HK-2 (cell line): Measurements from ENCODE around the gene LRMDA.

ENCODE experiments used
- DNase-seq: peaks from one replicate; pipeline ENCODE4 v3.0.0-alpha.2; 2018; ENCODE audit not compliant: unreplicated experiment

The LRMDA gene

GRCh38 chr10:75995720-75996119 lies 564.3 kb downstream of the LRMDA start:
- DNase-seq = no peak

DNA sequence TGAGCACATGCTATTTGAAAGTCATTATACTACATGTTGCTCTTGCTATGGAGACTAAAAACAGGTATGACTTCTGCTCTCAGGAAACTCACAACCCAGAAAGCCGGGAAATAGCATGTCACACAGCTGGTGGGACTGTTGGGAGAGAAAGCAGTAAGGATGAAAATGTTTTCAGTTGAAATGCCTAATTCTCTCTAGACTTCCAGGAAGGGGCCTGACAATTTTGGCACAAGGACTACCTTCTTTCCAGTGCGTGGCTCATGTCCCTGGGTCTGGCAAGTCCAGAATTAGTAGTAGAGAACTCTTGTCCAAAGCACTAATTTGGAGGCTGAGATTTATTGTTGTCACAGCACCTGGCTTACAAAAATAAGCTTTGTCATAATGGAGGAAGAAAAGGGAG lies 567.6 kb downstream of the LRMDA start:
- DNase-seq = no peak

GRCh38 chr10:75999515-76000209 lies 568.2 kb downstream of the LRMDA start:
- DNase-seq = no peak

DNA sequence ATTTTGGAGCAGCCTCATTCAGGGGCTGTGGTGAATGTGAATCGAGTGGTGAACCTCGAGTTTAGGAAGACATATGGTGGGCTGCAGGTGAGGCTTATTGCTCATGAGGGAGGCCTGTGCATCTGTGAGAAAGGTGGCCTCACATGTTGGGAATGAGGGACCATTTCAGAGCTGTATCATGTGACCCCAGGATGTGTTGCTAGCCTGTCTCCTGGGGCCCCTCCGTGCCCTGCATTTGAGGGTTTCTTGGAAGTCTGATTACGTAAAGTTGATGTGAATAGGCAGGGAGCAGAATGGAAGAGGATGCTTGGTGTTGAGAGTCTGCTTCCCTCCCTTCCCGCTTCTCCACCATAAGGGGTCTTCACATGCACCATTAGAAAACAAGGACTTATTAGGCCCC lies 569.1 kb downstream of the LRMDA start:
- no peak for DNase-seq

DNA sequence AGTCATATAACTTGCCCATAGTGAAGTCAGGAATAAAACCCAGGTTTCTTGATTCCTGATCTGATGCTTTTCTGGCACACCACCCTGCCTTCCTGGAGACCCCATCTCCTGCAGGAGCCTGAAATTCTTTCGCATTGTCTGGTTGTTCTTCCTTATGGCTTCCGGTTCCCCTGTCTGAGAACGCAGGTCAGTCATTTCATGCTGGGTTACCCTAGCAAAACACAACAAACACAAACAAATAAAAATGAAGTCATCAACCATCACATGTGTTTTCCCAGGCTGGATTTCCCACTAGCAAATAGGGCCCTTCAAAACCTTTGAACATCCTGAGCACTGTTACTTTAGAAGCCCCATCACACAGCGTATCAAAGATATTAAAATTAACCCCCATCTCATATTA lies 569.6 kb downstream of the LRMDA start:
- no peak for DNase-seq

DNA sequence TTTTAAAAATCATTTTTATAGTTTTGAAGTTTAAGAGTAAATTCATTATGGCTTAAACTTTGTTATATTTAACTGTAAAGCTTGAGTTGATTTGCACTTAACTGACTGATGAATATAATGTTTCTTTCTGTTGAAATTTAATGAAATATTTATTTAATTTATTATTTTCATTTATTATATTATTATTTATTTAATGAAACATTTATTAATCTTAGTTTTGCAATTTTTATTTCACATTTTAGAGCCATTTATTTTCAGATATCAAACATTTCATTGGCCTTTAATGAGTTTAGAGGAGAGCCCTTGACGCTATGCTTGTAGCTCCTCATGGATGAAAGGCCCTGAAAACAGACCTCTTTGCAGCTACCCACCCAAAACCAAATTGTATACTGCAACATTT lies 570.0 kb downstream of the LRMDA start:
- DNase-seq = no peak

DNA sequence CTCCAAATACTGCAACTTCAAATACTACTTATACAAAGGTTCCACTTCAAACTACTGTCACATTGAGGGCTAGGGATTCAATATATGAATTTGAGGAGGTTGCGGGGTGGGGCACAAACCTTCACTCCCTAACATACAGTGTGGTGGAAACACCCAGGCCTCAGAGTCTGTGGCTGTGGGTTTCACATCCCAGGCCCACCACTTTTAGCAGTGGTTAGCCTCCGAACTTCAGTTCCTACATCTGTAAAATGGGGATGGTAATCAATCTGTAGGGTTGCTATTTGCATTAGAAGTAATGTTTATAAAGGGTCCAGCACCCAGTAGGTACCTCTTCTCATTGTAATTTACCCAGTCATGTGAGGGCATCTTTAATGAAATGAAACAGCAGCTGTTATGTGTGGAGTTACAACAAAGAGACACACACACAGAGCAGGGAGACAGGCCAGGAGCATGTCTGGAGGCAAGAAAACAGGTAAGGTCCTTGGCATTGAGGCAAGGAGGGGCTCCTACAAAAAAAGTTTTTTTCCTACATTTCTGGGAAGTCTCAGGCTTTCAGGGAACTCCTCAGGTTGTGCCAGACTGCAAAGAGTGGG lies 570.9 kb downstream of the LRMDA start:
- DNase-seq = no peak

- DNase-seq = no peak
These were observed 576.3 kb downstream of the LRMDA start for GRCh38 chr10:76007667-76008181.

GRCh38 chr10:76009531-76009930 lies 578.1 kb downstream of the LRMDA start:
- DNase-seq = no peak

DNA sequence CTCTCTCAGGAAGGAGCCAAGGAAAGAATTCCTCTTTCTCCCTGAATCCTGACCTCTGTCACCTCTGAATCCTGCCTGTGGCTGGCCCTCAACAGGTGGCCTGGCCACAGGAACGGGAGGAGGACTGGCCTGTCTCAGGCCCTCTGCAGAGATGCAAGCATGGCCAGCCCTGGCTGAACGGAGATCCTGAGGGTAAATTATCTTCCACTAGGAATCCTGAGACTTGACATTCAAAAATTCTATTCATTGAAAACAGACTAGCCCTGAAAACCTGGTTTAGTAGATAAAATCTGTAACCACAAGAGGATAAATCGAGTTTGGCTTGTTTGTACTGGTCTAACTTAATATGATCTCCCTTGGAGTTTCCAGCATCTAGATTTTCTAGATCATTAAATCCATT lies 579.3 kb downstream of the LRMDA start:
- DNase-seq = no peak

DNA sequence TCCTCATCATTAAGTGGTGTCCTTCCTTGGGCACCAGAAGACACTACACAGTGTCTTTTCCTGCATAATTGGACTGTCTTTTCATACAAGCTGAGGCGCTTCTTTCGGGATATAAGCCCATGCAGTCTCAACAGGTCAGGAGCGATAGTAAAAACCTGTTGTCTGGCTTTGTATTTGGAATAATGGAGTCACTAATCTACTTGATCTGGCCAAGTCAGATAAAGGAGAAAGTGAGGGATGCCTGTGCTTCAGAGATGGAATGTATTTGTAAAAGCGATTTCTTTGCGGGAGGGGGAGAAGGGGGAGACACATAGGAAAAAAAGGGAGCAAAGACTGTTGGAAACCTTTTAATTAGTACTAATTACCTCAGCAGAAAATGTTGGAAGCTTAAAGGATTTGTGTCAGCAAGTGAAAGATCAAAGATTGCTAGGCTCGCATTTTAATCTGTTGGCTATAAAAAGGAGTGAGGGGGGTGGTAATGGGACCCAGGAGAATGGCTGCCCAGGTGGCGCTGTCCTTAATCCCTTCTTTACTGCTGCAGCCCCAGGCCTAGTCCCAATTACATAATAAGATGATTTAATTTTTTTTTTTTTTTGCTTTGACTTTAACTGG lies 581.4 kb downstream of the LRMDA start:
- DNase-seq = no peak

DNA sequence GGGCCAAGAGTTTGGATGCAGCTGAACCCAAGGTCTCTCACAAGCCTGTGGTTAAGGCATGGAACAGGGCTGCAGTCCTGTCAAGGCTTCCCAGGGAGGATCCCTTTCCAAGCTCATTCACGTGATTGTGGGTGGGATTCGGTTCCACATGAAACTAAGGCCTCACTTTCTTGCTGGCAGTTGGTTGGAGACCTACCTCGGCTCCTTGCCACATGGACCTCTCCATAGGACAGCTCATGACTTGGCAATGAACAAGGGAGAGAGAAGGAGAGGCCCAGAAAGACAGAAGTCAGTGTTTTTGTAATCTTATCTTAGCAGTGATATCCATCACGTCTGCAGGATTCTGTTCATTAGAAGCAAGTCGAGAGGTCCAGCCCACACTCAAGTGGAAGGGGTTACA lies 583.8 kb downstream of the LRMDA start:
- no peak for DNase-seq

DNA sequence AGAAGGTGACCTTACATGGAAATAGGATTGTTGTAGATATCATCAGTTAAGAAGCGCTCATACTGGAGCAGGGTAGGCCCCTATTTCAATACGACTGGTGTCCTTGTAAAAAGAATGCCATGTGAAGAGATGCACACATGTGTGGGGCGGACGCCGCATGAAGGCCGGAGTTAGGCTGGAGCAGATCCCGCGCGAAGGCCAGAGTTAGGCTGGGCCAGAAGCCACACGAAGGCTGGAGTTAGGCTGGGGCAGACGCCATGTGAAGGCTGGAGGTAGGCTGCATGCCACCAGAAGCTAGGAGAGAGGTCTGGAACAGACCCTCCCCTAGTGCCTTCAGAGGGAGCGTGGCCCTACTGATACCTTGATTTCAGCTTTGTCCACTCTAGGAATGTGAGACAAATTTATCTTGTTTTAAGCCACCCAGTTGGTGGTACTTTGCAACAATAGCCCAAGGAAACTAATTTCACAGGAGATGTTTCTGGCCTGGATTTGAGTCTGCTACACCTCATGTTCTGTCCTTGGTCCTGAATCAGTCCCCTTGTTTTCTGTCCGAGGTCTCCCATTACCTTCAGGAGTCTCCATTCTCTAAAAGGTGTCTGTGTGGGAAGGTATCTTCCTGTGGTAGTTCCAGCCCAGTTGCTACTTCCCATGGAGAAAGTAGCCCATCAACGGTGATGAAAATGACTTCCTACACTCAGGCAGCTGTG lies 585.8 kb downstream of the LRMDA start:
- no peak for DNase-seq

DNA sequence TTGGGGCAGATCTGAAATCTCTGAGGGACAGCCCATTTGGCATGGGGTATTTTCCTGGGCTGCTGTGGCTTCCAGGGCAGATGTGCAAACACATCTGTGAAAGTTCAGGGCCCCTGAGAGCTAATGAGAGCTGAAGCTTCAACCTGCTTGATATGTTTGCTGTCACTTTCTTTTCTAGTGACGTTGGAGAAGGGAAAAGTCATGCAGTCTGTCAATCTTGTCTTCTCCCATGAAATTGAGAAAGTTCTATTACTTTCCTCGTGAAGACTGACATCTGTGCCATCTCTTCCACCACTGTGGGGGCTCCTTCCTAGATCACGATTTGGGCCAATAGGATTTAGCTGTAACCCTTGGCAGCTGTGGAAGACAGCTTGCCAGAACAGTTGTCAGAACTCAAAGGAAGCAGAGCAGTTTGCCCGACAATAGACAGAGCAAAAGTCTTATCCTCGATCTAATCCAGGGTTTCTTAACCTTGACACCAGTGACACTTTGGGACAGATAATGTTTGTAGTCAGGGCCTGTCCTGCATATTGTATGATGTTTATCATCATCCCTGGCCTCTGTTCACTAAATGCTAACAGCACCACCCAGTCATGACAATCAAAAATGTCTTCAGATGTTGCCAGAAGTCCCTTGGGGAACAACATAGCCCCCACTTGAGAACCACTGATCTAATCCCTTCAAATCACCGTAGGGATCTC lies 586.5 kb downstream of the LRMDA start:
- DNase-seq = no peak

DNA sequence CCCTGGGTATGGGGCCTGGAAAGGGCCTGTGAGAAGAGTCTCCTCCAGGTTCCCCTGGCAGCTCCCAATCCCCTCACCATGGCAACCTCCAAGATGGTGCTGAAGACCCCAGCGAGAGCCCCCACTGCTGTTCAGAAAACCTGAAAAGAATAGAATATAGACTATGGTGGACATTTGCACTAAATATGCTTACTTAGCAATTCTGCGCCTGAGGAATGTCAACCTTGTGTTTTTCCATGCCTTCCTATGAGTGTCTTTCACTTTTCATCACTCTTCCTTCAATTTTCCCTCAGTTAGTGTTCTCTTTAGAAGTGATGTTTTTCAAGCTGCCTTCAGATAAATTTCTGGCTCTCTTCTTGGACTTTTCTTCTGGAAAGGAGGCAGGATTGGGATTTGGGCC lies 589.2 kb downstream of the LRMDA start:
- no peak for DNase-seq

DNA sequence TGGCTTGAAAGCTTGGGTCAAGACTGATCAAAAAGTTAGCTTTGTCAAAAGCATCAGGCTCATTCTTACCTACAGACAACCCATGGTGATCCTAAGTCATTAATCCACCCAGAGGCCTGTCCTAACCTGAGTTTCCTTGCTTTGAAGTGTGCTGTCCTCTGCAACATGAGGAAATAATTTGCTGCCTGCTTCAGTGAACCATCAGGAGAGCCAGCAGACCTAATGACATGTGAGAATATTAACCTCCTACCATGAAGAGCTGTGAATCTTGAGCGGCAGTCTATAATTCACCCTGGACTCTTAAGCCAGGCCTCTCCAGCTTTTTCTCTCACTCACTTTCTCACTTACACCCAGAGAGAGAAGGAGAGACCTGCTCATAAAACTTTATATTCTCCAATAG lies 590.0 kb downstream of the LRMDA start:
- no peak for DNase-seq

- DNase-seq = no peak
These were observed 590.9 kb downstream of the LRMDA start for GRCh38 chr10:76022366-76022765.

- no peak for DNase-seq
These were observed 591.6 kb downstream of the LRMDA start for GRCh38 chr10:76023007-76023406.

- DNase-seq = no peak
These were observed 593.2 kb downstream of the LRMDA start for GRCh38 chr10:76024460-76025123.

DNA sequence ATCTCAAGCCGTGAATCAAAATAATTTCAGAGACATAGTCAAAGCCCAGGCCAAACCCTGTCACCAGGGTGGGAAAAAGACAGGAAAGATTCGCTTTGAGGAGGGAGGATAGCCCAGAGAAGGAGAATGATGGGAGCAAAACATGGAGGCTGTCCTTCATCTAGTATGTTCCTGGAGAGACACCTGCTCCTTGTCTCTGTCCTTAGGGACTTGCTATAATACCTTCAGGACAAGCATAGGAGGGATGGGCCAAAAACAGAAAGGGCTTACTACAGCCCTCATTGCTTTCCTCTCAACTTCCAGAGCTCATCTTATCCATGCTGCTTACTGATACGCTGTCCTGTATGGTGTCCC lies 593.7 kb downstream of the LRMDA start:
- no peak for DNase-seq

- no peak for DNase-seq
These were observed 594.9 kb downstream of the LRMDA start for GRCh38 chr10:76026176-76026771.
